ENCODE data around the gene UTF1.

Gene UTF1

DNA sequence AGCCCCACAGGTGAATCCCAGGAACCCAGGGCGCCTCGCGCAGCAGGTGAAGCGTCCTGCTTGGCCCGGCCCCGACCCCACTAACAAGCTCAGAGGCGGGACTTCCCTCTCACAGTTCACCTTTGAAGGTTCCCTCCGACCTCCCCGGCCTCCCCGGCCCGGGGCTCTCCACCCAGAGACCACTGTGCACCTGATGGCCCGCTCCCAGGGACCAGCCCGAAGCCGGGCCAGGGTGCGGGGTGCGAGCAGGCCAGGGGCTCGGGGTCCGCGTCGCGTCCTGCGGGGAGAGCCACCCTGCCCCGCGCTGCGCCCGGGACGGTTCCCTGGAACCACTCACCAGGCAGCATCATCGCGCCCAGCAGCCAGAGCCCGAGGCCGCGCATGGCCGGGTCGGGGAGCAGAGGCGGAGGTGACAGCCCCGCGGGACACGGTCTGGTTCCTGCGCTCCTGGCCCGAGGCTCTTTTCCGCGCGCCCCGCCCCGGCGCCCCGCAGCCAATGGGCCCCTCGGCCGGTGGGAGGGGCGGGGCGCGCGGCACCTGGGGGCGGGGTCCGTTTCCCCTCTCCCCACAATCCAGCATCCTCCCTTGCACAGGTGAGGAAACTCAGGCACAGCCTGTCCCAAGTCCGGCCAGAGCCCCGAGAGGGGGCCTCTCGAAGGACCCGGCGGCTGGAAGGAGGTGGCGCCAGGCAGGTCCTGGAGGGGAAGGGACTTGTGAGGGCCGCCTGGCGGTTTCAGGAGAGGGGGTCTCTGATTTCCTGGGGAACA lies 46.6 kb downstream of the UTF1 start, which contains the start of gene ADAM8:
ADAM8 (minus strand) TSS at position 434 of the 767 bp plus-strand sequence; CDS start at position 383, 51 bp downstream.
- peak; percentile 93 for DNase-seq (ENCODE audit: extremely low spot score)
- CTCF ChIA-PET: interaction anchor here (0.9 to 2.6 kb wide), 5 partner anchors 8 to 52 kb away, joined by 3 to 16 read pairs (median 5); no protein-coding TSS in a partner anchor
- TF ChIP-seq CTCF (IDR thresholded peaks at IDR 0.05; ENCODE audit: control extremely low read depth, extremely low read depth, low read depth, missing control alignments): no peak
- POLR2A ChIA-PET: interaction anchor here (1.6 kb wide), 1 partner anchor 14 kb away, joined by 3 read pairs; no protein-coding TSS in a partner anchor

DNA sequence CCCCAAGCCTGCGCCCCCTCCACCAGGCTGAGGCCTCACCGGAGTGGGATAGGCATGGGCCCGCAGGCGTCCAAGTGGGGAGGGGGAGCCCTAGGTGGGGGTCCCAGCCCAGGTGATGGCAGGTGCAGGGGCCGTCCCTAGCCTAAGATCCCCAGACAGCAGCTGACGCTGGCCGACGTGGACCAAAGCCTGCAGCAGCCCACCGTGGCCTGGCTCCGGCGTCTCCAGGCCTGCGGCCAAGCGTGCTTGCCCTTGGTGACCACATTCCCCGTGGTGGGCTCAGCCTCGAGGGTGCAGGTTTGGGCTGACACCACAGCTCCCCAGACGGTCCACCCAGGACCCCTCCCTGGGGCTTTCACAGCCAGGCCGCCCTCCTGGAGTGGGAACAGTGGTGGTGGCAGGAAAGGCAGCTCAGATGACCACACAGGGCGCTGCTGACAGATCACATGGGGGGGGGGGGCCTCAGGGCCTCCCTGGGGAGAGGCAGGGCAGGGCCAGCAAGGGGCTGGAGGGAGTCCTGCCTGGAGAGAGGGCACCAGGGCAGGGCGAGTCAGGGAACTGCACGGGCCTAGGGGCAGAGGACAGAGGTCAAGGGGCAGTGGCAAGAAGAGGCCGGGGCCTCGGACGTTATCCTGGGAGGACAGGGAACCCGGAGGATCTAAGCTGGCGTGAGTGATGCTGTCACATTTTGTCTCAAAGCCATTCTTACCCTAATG lies 47.4 kb downstream of the UTF1 start:
- no peak for DNase-seq (ENCODE audit: extremely low spot score)
- ChIA-PET CTCF (interaction anchor here (1.0 to 5.6 kb wide), 4 partner anchors 10 to 29 kb away, joined by 3 to 28 read pairs (median 4); no protein-coding TSS in a partner anchor), POLR2A (no interaction called here)
- TF ChIP-seq CTCF (IDR thresholded peaks at IDR 0.05; ENCODE audit: control extremely low read depth, extremely low read depth, low read depth, missing control alignments): no peak

DNA sequence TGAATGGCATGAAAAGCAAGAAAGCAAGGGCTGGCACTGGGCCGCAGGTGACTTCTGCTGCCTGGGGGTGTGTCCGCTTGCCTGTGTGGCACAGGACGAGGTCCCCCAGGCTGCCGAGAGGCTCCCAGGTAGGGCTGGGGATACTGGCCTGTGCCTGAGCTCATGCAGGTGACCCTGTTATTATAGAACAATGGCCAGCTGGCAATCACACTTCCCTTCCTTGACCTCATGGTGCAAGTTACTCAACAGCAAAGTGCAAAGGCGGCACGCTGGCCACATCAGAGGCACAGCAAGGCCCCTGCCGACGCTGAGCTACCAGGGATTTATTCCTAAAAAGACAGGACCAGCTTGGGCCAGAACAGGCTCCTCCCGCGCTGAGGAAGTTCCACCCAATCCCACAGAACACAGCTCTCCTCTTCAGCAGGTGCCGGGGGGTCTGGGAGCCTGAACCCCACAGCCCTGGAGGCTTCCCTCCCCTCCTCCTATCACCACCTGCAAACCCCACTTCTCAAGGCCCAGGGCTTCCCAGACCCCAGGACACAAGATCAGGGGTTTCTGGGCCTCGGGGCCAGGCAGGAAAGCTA lies 48.1 kb downstream of the UTF1 start:
- ChIA-PET POLR2A (interaction anchor here (0.6 kb wide), 1 partner anchor 95 kb away, joined by 4 read pairs; the partner anchor contains the start of gene ECHS1), CTCF (interaction anchor here (0.9 to 5.6 kb wide), 6 partner anchors 10 to 52 kb away, joined by 3 to 28 read pairs (median 4); no protein-coding TSS in a partner anchor)
- TF ChIP-seq CTCF (IDR thresholded peaks at IDR 0.05; ENCODE audit: control extremely low read depth, extremely low read depth, low read depth, missing control alignments): no peak
- DNase-seq (ENCODE audit: extremely low spot score): no peak

- POLR2A ChIA-PET: interaction anchor here (0.6 kb wide), 1 partner anchor 95 kb away, joined by 4 read pairs; the partner anchor contains the start of gene ECHS1
- no peak for TF ChIP-seq CTCF (IDR thresholded peaks at IDR 0.05; ENCODE audit: control extremely low read depth, extremely low read depth, low read depth, missing control alignments)
- CTCF ChIA-PET: interaction anchor here (0.9 to 5.6 kb wide), 8 partner anchors 10 to 624 kb away, joined by 3 to 28 read pairs (median 4); no protein-coding TSS in a partner anchor
- DNase-seq (ENCODE audit: extremely low spot score): peak; percentile 78
Measured at GRCh38 chr10:133278577-133279265, 48.7 kb downstream of the UTF1 start.

GRCh38 chr10:133279326-133280226 lies 49.6 kb downstream of the UTF1 start:
- ChIA-PET POLR2A (no interaction called here), CTCF (interaction anchor here (1.0 to 5.6 kb wide), 5 partner anchors 24 to 625 kb away, joined by 3 to 28 read pairs (median 4); no protein-coding TSS in a partner anchor)
- no peak for DNase-seq (ENCODE audit: extremely low spot score)
- TF ChIP-seq CTCF (IDR thresholded peaks at IDR 0.05; ENCODE audit: control extremely low read depth, extremely low read depth, low read depth, missing control alignments): no peak
